GM12874 (cell line): ENCODE results near the gene RTCA.

Source experiments
- TF ChIP-seq, protein P1 (sequence below): IDR thresholded peaks from 2 replicates; pipeline ENCODE4 v1.5.1; 2011; ENCODE audit warnings: low read depth, mild to moderate bottlenecking, control low read depth, low read length, moderate library complexity; ENCODE audit not compliant: insufficient read depth

RTCA gene

DNA sequence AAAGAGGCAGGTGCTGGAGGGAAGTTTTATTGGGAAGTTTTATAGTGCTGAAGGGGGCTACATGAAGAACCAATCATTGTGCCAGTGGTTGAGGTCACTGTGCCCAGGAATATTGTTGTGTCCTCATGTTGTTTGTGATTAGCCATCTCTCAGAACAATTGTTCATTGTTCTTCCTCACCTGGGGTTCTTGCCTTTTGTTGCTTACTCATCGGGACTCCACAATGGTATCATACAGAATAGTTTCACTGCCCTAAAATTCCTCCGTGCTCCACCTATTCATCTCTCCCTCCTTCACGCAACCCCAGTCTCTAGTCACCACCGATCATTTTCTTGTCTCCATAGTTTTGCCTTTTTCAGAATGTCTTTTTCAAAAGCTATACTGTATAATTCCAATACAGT, 47.4 kb downstream of the RTCA start:
- TF ChIP-seq, protein P1, sequence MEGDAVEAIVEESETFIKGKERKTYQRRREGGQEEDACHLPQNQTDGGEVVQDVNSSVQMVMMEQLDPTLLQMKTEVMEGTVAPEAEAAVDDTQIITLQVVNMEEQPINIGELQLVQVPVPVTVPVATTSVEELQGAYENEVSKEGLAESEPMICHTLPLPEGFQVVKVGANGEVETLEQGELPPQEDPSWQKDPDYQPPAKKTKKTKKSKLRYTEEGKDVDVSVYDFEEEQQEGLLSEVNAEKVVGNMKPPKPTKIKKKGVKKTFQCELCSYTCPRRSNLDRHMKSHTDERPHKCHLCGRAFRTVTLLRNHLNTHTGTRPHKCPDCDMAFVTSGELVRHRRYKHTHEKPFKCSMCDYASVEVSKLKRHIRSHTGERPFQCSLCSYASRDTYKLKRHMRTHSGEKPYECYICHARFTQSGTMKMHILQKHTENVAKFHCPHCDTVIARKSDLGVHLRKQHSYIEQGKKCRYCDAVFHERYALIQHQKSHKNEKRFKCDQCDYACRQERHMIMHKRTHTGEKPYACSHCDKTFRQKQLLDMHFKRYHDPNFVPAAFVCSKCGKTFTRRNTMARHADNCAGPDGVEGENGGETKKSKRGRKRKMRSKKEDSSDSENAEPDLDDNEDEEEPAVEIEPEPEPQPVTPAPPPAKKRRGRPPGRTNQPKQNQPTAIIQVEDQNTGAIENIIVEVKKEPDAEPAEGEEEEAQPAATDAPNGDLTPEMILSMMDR = no peak

DNA sequence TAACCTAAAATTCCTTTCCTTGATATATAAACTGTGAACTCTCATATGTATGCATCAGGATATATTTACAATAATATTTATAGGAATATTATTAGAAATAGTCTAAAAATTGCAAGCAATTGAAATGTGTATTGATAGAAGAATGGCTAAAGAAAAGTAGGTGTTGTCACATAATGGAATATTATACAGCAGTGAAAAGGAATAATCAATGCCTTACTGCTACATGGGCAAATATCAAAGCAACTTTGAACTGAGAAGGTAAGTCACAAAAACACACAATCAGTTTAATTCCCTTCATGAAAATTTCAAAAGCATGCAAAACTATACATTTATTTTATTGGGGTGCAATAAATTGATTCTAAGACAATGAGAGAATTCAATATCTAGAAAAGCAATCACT, 50.6 kb downstream of the RTCA start:
- TF ChIP-seq, protein P1 = no peak

DNA sequence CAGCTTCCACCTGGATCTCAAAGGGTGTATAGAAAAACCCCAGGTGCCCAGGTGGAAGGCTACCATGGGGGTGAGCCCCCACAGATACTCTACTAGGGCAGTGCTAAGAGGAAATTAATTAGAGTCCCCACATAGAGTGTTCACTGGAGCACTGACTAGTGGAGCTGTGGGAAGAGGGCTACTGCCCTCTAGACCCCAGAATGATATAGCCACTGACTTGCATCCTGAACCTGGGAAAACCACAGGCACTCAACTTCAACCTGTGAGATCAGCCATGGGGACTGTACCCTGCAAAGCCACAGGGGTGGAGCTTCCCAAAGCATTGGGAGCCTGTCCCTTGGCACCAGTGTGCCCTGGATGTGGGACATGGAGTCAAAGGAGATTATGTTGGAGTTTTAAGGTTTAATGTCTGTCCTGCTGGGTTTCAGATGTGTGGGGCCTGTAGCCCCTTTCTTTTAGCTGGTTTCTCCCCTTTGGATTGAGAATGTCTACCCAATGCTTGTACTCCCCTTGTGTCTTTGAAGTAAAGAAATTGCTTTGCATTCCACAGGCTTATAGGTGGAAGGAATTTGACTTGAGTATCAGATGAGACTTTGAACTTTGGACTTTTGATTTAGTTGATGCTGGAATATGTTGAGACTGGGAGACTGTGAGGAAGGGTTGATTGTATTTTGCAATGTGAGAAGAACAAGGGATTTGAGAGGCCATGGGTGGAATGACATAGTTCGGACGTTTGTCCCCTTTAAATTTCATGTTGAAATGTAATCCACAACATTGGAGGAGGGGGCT, 54.5 kb downstream of the RTCA start:
- TF ChIP-seq, protein P1 = no peak

DNA sequence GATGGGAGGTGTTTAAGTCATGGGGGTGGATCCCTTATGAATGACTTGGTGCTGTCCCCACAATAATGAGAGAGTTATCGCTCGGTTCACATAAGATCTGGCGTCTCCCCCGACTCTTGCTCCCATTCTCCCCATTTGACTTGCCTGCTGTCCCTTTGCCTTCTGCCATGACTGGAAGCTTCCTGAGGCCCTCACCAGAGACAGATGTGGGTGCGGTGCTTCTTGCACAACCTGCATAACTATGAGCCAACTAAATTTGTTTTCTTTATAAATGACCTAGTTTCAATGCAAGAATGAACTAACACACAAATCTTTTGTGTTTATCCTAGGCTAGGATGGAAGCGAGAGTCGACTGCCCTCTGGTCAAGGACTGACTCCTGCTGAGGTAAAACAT, 55.1 kb downstream of the RTCA start:
- TF ChIP-seq, protein P1 = no peak

DNA sequence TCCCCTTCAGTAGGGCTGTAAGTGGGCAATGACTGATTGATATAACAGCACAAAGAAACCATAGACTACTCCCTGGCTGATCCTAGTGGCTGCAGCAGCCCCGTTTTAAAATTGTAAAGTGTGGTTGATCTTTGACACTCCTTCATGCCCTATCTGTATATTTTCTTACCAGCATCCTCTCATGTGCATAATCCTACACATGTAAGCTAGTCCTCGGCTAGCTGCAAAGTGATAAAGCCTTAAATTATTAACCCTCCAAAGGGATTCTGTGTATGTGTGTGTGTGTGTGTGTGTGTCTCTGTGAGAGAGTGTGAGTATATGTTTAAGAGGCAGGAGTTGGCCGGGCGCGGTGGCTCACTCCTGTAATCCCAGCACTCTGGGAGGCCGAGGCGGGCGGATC, 55.5 kb downstream of the RTCA start:
- TF ChIP-seq, protein P1 = no peak

DNA sequence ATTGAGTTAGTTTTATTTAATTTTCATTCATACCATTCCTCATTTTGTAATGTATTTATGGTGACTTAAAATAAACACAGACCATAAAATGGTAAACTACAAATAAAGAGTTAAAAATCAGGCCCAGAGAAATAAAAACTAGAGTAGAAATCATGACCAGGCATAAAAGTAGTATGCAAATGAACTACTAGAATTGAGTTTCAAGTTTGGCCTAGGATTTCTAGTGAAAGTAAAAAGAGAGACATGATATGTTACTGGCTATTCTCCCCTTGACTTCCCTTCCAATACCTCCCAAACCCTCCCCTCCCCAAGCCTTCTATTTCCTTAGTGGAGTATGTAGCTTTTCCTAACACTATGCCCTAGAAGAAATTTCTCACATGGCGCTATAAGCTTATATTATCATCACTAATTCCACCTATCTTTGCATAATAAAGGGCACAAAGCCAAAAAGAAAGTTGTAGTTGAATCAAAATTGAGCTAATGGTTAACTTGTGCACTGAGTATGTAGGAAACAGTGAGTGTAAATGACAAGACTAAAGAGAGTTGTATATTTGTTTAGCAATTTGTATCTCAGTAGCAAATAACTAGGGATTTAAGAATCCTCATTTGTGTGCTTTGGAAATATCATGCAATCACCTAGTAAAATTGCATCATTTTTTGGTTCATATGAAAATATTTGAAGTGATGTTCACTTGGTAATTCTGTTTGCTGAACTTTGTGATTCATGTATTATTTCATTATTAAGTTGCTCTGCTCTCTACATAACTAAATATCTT, 56.6 kb downstream of the RTCA start:
- TF ChIP-seq, protein P1 = no peak

DNA sequence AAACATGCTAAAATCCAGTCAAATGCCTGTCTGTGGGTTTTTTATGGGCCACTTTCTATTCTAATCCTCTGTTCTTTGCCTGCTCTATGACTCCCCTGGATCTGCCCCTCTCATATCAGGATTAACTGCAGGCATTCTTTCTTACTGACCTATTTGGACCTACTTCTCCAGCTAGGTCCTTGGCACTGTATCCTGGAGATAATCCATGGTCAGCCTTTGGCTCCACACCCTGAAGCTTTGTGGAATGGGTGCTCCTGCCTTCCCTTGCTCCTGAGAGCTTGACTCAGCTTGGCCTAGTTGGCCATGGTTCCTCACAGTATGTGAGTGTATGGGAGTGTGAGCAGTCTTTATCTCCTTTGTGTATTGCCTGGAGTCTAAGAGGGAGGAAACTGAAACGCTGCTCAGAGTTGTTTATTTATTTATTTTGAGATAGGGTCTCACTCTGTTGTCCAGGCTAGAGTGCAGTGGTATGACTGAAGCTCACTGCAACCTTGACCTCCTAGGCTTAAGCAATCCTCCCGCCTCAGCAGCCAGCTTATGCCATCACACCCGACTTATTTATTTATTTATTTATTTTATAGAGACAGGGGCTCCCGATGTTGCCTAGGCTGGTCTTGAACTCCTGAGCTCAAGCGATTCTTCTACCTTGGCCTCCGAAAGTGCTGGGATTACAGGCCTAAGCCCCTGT, 57.5 kb downstream of the RTCA start:
- TF ChIP-seq, protein P1 = no peak
